Endodermal cell (in vitro differentiated cells): ENCODE data around the gene VWA1. TPM values are rescaled to one million over a fixed set of nuclear protein-coding genes. Genes with fewer than 3 reads are reported as not detected.

ENCODE experiments used
- DNase-seq: peaks from one replicate; pipeline ENCODE4 v3.0.0-alpha.2; 2017
- H3K27ac ChIP-seq: 2 replicates; pipeline ENCODE4 v1.5.1; 2013; ENCODE audit warnings: mild to moderate bottlenecking, low read depth, low read length, moderate library complexity
- H3K27me3 ChIP-seq: 2 replicates; pipeline ENCODE4 v1.6.1; 2013; ENCODE audit warnings: mild to moderate bottlenecking, low read length, moderate library complexity; ENCODE audit not compliant: insufficient read depth, control insufficient read depth, poor library complexity, severe bottlenecking
- H3K36me3 ChIP-seq: 2 replicates; pipeline ENCODE4 v1.7.0; 2013; ENCODE audit warnings: mild to moderate bottlenecking, low read length, moderate library complexity; ENCODE audit not compliant: control insufficient read depth, insufficient read depth
- H3K4me1 ChIP-seq: one replicate; pipeline ENCODE4 v1.7.0; 2013; ENCODE audit warnings: low read length; ENCODE audit not compliant: control insufficient read depth, insufficient read depth
- H3K4me3 ChIP-seq: 2 replicates; pipeline ENCODE4 v1.5.1; 2013; ENCODE audit warnings: mild to moderate bottlenecking, low read length, moderate library complexity
- H3K9ac ChIP-seq: 2 replicates; pipeline ENCODE4 v1.6.1; 2013; ENCODE audit warnings: mild to moderate bottlenecking, low read length, moderate library complexity; ENCODE audit not compliant: poor library complexity, severe bottlenecking; ENCODE audit errors: extremely low read depth
- H3K9me3 ChIP-seq: 2 replicates; pipeline ENCODE4 v1.6.1; 2013; ENCODE audit warnings: mild to moderate bottlenecking, low read length, moderate library complexity; ENCODE audit not compliant: control insufficient read depth
- H3K27ac Mint-ChIP-seq: 2 replicates; pipeline ENCODE4 v1.8.0; 2020; ENCODE audit warnings: mixed read lengths
- H3K27me3 Mint-ChIP-seq: 2 replicates; pipeline ENCODE4 v1.8.0; 2021; ENCODE audit warnings: mild to moderate bottlenecking, mixed read lengths; ENCODE audit not compliant: insufficient read depth
- H3K36me3 Mint-ChIP-seq: 2 replicates; pipeline ENCODE4 v1.8.0; 2020; ENCODE audit warnings: low read depth, mixed read lengths
- H3K4me1 Mint-ChIP-seq: 2 replicates; pipeline ENCODE4 v1.8.0; 2020; ENCODE audit warnings: mixed read lengths
- H3K4me3 Mint-ChIP-seq: 2 replicates; pipeline ENCODE4 v1.8.0; 2020; ENCODE audit warnings: mild to moderate bottlenecking, moderate library complexity, mixed read lengths
- H3K9me3 Mint-ChIP-seq: 2 replicates; pipeline ENCODE4 v1.8.0; 2020; ENCODE audit warnings: mild to moderate bottlenecking, mixed read lengths
- CTCF ChIP-seq: fragments of 200-600 bp; sonication (generic); conservative IDR thresholded peaks from 2 replicates; pipeline ENCODE4 v1.5.0; 2021; ENCODE audit warnings: antibody characterized with exemption, mild to moderate bottlenecking
- WGBS, 2 experiments: methylation state at CpG; one replicate each; pipeline versions ENCODE4 v1.1.5 to v1.1.7; 2013; ENCODE audit warnings: missing lambda C conversion rate in 2 of 2, mixed read lengths in 1 of 2; ENCODE audit not compliant: insufficient coverage in 1 of 2, insufficient read length in 1 of 2; 5-methylcytosine and 5-hydroxymethylcytosine counted together
- total RNA-seq, 2 donors: library from RNA; stranded (reverse); fragmentation: NEBNext Ultra II Directional in 1 of 2; extraction: Animal tissue kit (Norgen Biotek cat#: 25700) in 1 of 2; gene quantifications; 2 replicates in 1 of 2; 3 replicates in 1 of 2; pipeline ENCODE4 v1.2.1, GENCODE V29; 2021

The VWA1 gene
- total RNA-seq, 2 donors from 2014 or later: 12.7 to 17.4 TPM

GRCh38 chr1:1434131-1434823 lies 1.2 kb upstream of the VWA1 start:
- H3K4me1 Mint-ChIP-seq: peaks cover 12% of the 10 kb centered on the region
- Histone ChIP-seq H3K9me3 (no peaks in the 10 kb centered on the region), H3K27me3 (peaks cover 16% of the 10 kb centered on the region), H3K36me3 (no peaks in the 10 kb centered on the region), H3K27ac (no peak overlapping the region), H3K4me1 (peaks cover 17% of the 10 kb centered on the region), H3K9ac (no peak overlapping the region), H3K4me3 (no peak overlapping the region)
- DNase-seq: peak; percentile 91
- no peak for TF ChIP-seq CTCF
- peaks cover 4% of the 10 kb centered on the region for H3K27me3 Mint-ChIP-seq
- H3K4me3 Mint-ChIP-seq: no peak overlapping the region
- no peak overlapping the region for H3K27ac Mint-ChIP-seq
- no peaks in the 10 kb centered on the region for H3K36me3 Mint-ChIP-seq
- 57% methylated on average over 16 to 32 of the region's 32 CpGs for WGBS, 2 experiments
- no peaks in the 10 kb centered on the region for H3K9me3 Mint-ChIP-seq

GRCh38 chr1:1434824-1435105 lies 725 bp upstream of the VWA1 start:
- Histone ChIP-seq H3K27me3 (peaks cover 16% of the 10 kb centered on the region), H3K4me3 (peak overlapping the region; percentile 69), H3K4me1 (peaks cover 17% of the 10 kb centered on the region), H3K27ac (no peak overlapping the region), H3K9me3 (no peaks in the 10 kb centered on the region), H3K36me3 (no peaks in the 10 kb centered on the region), H3K9ac (no peak overlapping the region)
- no peak overlapping the region for H3K27ac Mint-ChIP-seq
- TF ChIP-seq CTCF: no peak
- H3K27me3 Mint-ChIP-seq: peaks cover 4% of the 10 kb centered on the region
- H3K9me3 Mint-ChIP-seq: no peaks in the 10 kb centered on the region
- no peak for DNase-seq
- H3K4me3 Mint-ChIP-seq: peak overlapping the region; percentile 51
- H3K4me1 Mint-ChIP-seq: peaks cover 10% of the 10 kb centered on the region
- WGBS, 2 experiments: 92 to 94% methylated on average over 2 to 4 of the region's 4 CpGs
- no peaks in the 10 kb centered on the region for H3K36me3 Mint-ChIP-seq

- Histone ChIP-seq H3K36me3 (no peaks in the 10 kb centered on the region), H3K4me1 (peaks cover 14% of the 10 kb centered on the region), H3K9ac (no peak overlapping the region), H3K27me3 (peaks cover 16% of the 10 kb centered on the region), H3K9me3 (no peaks in the 10 kb centered on the region), H3K4me3 (peak overlapping the region; percentile 58), H3K27ac (no peak overlapping the region)
- H3K27me3 Mint-ChIP-seq: peaks cover 4% of the 10 kb centered on the region
- 28 to 71% methylated on average over 7 to 40 of the region's 40 CpGs for WGBS, 2 experiments
- DNase-seq: peak; percentile 50
- peaks cover 3% of the 10 kb centered on the region for H3K36me3 Mint-ChIP-seq
- peak overlapping the region; percentile 56 for H3K4me3 Mint-ChIP-seq
- no peak overlapping the region for H3K27ac Mint-ChIP-seq
- no peaks in the 10 kb centered on the region for H3K9me3 Mint-ChIP-seq
- peaks cover 3% of the 10 kb centered on the region for H3K4me1 Mint-ChIP-seq
- TF ChIP-seq CTCF: no peak
These were observed 580 bp downstream of the VWA1 start for GRCh38 chr1:1435911-1436629.
